Measurements from ENCODE around the gene B4GALNT2. TPM values are rescaled to one million over a fixed set of nuclear protein-coding genes. Genes with fewer than 3 reads are reported as not detected.

B4GALNT2 gene
- total RNA-seq, 1 donor from 2014 or later: not detected

- TF ChIP-seq CTCF (IDR thresholded peaks at IDR 0.05): no peak
- intact Hi-C loops (cut with DNase I): no loop called here
- H3K9me3 ChIP-seq: no peaks in the 10 kb centered on the region
- H3K27me3 ChIP-seq: no peaks in the 10 kb centered on the region
- no peak overlapping the region for H3K4me3 ChIP-seq
- H3K4me1 ChIP-seq: no peaks in the 10 kb centered on the region
- no peaks in the 10 kb centered on the region for H3K36me3 ChIP-seq
- peak; percentile 63 to 78 for DNase-seq (ENCODE audit: low spot score in 2 of 2)
- H3K27ac ChIP-seq: peak overlapping the region in 1 of 2 donors; percentile 6
These were observed 85.3 kb downstream of the B4GALNT2 start for GRCh38 chr17:49217651-49218413.

GRCh38 chr17:49218941-49219913 lies 86.7 kb downstream of the B4GALNT2 start:
- Histone ChIP-seq H3K4me3 (no peak overlapping the region), H3K4me1 (no peaks in the 10 kb centered on the region), H3K36me3 (no peaks in the 10 kb centered on the region), H3K27me3 (peaks cover under 1% of the 10 kb centered on the region), H3K27ac (no peak overlapping the region), H3K9me3 (no peaks in the 10 kb centered on the region)
- DNase-seq (ENCODE audit: low spot score in 2 of 2): no peak
- TF ChIP-seq CTCF (IDR thresholded peaks at IDR 0.05): peak in 2 of 3 experiments; percentile 5 to 26
- intact Hi-C loops (cut with DNase I): no loop called here

GRCh38 chr17:49219987-49220386 lies 87.4 kb downstream of the B4GALNT2 start:
- DNase-seq (ENCODE audit: low spot score in 2 of 2): no peak
- H3K27me3 ChIP-seq: peaks cover 3% of the 10 kb centered on the region
- no peaks in the 10 kb centered on the region for H3K9me3 ChIP-seq
- no peak for TF ChIP-seq CTCF (IDR thresholded peaks at IDR 0.05)
- H3K4me1 ChIP-seq: no peaks in the 10 kb centered on the region
- no peaks in the 10 kb centered on the region for H3K36me3 ChIP-seq
- intact Hi-C loops (cut with DNase I): no loop called here
- no peak overlapping the region for H3K4me3 ChIP-seq
- no peak overlapping the region for H3K27ac ChIP-seq

- H3K4me3 ChIP-seq: no peak overlapping the region
- DNase-seq (ENCODE audit: low spot score in 2 of 2): no peak
- intact Hi-C loops (cut with DNase I): no loop called here
- no peaks in the 10 kb centered on the region for H3K36me3 ChIP-seq
- H3K27me3 ChIP-seq: peaks cover 3% of the 10 kb centered on the region
- TF ChIP-seq CTCF (IDR thresholded peaks at IDR 0.05): no peak
- H3K4me1 ChIP-seq: no peaks in the 10 kb centered on the region
- no peak overlapping the region for H3K27ac ChIP-seq
- H3K9me3 ChIP-seq: no peaks in the 10 kb centered on the region
These were observed 90.6 kb downstream of the B4GALNT2 start for GRCh38 chr17:49223168-49223516.

GRCh38 chr17:49223517-49224197 lies 91.1 kb downstream of the B4GALNT2 start:
- Histone ChIP-seq H3K4me1 (no peaks in the 10 kb centered on the region), H3K9me3 (no peaks in the 10 kb centered on the region), H3K4me3 (peak overlapping the region; percentile 28 to 30), H3K36me3 (no peaks in the 10 kb centered on the region), H3K27me3 (peaks cover 3% of the 10 kb centered on the region), H3K27ac (no peak overlapping the region)
- DNase-seq (ENCODE audit: low spot score in 2 of 2): no peak
- intact Hi-C loops (cut with DNase I): no loop called here
- TF ChIP-seq CTCF (IDR thresholded peaks at IDR 0.05): peak; percentile 72 to 85 (median 81)

Measured in ascending aorta (tissue), 2 donors.